BJ (cell line): ENCODE results near the gene AKT2. TPM values are rescaled to one million over a fixed set of nuclear protein-coding genes. Genes with fewer than 3 reads are reported as not detected.

Source experiments
- CTCF ChIA-PET: fragments of 350-600 bp; formaldehyde crosslinking; extraction: SDS; loops from one replicate; lab custom pipeline; 2021; ENCODE audit warnings: antibody characterized with exemption, inconsistent platforms; lab: Yijun Ruan, JAX
- POLR2A ChIA-PET: fragments of 300-600 bp; sonication (Branson Sonifier 250); formaldehyde crosslinking; extraction: SDS; loops from one replicate; lab custom pipeline; 2021; ENCODE audit warnings: antibody characterized with exemption; lab: Charles Lee
- DNase-seq: peaks from one replicate; pipeline ENCODE4 v3.0.0-alpha.2; 2011; ENCODE audit warnings: low read depth
- H3K27me3 ChIP-seq: 2 replicates; pipeline ENCODE4 v1.6.0; 2011; ENCODE audit warnings: low read length; ENCODE audit not compliant: control insufficient read depth, insufficient read depth
- H3K36me3 ChIP-seq: 2 replicates; pipeline ENCODE4 v1.5.1; 2011; ENCODE audit warnings: low read length; ENCODE audit not compliant: control insufficient read depth, insufficient read depth
- H3K4me3 ChIP-seq: 2 replicates; pipeline ENCODE4 v1.5.1; 2011; ENCODE audit warnings: low read depth, mild to moderate bottlenecking, control low read depth, low read length
- CTCF ChIP-seq: IDR thresholded peaks from 2 replicates; pipeline ENCODE4 v1.5.1; 2011; ENCODE audit warnings: low read depth, mild to moderate bottlenecking, control low read depth, inconsistent platforms, low read length, moderate library complexity; ENCODE audit not compliant: insufficient read depth
- polyA plus RNA-seq: library from polyadenylated mRNA; depleted of rRNA; stranded (reverse); fragments of >200 nt; gene quantifications from 2 replicates; pipeline ENCODE4 v1.2.3, GENCODE V29; 2011

Gene AKT2
- polyA plus RNA-seq, 1 experiment: 162 TPM

GRCh38 chr19:40270362-40271089 is 14.6 kb downstream of the AKT2 start:
- Histone ChIP-seq H3K27me3 (no peaks in the 10 kb centered on the region), H3K4me3 (no peak overlapping the region), H3K36me3 (peaks cover 7% of the 10 kb centered on the region)
- ChIA-PET POLR2A (no interaction called here), CTCF (no interaction called here)
- no peak for DNase-seq
- no peak for TF ChIP-seq CTCF

- DNase-seq: no peak
- ChIA-PET POLR2A (no interaction called here), CTCF (no interaction called here)
- Histone ChIP-seq H3K4me3 (no peak overlapping the region), H3K36me3 (peaks cover 10% of the 10 kb centered on the region), H3K27me3 (no peaks in the 10 kb centered on the region)
- no peak for TF ChIP-seq CTCF
Observed at GRCh38 chr19:40269216-40269940, 15.8 kb downstream of the AKT2 start.

DNA sequence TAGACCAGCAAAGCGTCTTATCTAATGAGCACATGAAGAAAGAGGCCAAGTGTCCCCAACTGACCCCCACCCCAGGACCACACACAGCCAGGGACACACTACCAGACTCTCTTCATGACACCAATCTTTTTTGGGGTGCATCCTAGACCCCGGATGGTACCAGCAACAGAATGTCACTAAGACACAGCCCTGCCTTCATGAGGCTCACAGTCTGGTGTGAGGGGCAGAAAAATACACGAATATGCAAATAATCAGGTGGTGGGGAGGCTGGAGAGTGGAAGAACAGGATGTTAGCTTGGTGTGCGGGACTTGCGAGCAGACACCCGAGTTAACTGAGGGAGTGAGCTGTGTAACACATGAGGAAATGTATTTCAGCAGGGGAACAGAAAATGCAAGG is 17.5 kb downstream of the AKT2 start:
- H3K4me3 ChIP-seq: no peak overlapping the region
- no peaks in the 10 kb centered on the region for H3K27me3 ChIP-seq
- ChIA-PET CTCF (no interaction called here), POLR2A (no interaction called here)
- H3K36me3 ChIP-seq: peaks cover 26% of the 10 kb centered on the region
- TF ChIP-seq CTCF: no peak
- no peak for DNase-seq

GRCh38 chr19:40266912-40267600 is 18.1 kb downstream of the AKT2 start:
- Histone ChIP-seq H3K4me3 (no peak overlapping the region), H3K27me3 (no peaks in the 10 kb centered on the region), H3K36me3 (peaks cover 25% of the 10 kb centered on the region)
- ChIA-PET CTCF (no interaction called here), POLR2A (no interaction called here)
- DNase-seq: no peak
- TF ChIP-seq CTCF: no peak

DNA sequence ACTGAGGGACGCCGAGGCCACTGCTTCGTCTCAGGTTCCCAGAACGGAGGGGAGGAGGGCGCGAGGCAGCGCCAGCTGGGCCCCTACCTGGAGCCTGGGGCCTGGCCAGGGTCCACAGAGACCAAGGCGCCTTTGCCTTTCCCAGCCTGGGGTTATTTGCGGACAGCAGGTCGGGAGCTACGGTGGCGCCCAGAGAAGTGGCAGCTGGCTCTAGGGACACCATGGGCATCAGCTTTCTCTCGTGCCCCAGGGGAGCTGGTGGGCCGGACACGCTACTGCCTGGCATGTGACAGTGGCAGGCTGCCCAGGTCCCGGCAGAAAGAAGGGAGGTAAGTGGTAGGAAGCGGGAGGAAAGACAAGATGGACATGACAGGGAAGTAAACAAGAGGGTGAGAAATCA is 19.0 kb downstream of the AKT2 start:
- no peak for DNase-seq
- Histone ChIP-seq H3K27me3 (no peaks in the 10 kb centered on the region), H3K4me3 (no peak overlapping the region), H3K36me3 (peaks cover 24% of the 10 kb centered on the region)
- TF ChIP-seq CTCF: no peak
- POLR2A ChIA-PET: no interaction called here
- CTCF ChIA-PET: no interaction called here
